ENCODE results near the gene CAMK2N2. TPM values are rescaled to one million over a fixed set of nuclear protein-coding genes. Genes with fewer than 3 reads are reported as not detected.
A peak's percentile ranks its signal among the peaks of the same experiment; 100 is the strongest.

The CAMK2N2 gene
- total and polyA plus RNA-seq, 9 of the 15 experiments (the other 6 are each of a cell fraction or from before 2014, with no cell fraction given), result 0.08 to 0.22 (median 0.11) TPM; not detected in 5

DNA sequence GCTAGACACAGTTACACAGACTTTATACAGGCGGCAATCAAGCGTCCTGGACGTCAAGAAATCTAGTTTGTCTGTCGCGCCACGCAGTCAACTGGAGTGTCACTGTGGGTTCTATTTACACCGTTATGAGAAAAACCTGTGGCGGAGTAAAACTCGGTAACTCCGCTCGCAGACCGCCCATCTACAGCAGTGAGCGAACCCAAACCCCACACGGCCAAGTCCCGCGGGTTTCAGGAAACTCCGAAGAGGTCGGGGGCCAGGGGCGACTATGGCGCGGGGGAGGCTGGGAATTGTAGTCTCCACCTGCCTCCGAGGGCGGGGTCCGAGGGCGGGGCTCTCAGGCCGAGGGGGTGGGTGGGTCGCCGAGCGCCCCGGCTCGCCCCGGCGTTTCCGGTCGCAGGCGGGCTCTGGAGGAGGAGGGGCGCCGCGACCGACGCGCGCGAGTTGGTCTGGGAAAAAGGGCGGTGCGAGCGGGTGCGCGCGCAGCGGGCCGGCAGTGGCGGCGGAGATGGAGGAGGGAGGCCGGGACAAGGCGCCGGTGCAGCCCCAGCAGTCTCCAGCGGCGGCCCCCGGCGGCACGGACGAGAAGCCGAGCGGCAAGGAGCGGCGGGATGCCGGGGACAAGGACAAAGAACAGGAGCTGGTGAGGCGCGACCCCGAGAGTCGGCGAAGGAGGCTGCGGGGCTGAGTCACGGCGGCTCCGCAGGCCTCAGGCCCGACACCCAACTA is 37.6 kb upstream of the CAMK2N2 start, which contains the start of gene PSMD2 (continued):
- TF ChIP-seq, protein P1, sequence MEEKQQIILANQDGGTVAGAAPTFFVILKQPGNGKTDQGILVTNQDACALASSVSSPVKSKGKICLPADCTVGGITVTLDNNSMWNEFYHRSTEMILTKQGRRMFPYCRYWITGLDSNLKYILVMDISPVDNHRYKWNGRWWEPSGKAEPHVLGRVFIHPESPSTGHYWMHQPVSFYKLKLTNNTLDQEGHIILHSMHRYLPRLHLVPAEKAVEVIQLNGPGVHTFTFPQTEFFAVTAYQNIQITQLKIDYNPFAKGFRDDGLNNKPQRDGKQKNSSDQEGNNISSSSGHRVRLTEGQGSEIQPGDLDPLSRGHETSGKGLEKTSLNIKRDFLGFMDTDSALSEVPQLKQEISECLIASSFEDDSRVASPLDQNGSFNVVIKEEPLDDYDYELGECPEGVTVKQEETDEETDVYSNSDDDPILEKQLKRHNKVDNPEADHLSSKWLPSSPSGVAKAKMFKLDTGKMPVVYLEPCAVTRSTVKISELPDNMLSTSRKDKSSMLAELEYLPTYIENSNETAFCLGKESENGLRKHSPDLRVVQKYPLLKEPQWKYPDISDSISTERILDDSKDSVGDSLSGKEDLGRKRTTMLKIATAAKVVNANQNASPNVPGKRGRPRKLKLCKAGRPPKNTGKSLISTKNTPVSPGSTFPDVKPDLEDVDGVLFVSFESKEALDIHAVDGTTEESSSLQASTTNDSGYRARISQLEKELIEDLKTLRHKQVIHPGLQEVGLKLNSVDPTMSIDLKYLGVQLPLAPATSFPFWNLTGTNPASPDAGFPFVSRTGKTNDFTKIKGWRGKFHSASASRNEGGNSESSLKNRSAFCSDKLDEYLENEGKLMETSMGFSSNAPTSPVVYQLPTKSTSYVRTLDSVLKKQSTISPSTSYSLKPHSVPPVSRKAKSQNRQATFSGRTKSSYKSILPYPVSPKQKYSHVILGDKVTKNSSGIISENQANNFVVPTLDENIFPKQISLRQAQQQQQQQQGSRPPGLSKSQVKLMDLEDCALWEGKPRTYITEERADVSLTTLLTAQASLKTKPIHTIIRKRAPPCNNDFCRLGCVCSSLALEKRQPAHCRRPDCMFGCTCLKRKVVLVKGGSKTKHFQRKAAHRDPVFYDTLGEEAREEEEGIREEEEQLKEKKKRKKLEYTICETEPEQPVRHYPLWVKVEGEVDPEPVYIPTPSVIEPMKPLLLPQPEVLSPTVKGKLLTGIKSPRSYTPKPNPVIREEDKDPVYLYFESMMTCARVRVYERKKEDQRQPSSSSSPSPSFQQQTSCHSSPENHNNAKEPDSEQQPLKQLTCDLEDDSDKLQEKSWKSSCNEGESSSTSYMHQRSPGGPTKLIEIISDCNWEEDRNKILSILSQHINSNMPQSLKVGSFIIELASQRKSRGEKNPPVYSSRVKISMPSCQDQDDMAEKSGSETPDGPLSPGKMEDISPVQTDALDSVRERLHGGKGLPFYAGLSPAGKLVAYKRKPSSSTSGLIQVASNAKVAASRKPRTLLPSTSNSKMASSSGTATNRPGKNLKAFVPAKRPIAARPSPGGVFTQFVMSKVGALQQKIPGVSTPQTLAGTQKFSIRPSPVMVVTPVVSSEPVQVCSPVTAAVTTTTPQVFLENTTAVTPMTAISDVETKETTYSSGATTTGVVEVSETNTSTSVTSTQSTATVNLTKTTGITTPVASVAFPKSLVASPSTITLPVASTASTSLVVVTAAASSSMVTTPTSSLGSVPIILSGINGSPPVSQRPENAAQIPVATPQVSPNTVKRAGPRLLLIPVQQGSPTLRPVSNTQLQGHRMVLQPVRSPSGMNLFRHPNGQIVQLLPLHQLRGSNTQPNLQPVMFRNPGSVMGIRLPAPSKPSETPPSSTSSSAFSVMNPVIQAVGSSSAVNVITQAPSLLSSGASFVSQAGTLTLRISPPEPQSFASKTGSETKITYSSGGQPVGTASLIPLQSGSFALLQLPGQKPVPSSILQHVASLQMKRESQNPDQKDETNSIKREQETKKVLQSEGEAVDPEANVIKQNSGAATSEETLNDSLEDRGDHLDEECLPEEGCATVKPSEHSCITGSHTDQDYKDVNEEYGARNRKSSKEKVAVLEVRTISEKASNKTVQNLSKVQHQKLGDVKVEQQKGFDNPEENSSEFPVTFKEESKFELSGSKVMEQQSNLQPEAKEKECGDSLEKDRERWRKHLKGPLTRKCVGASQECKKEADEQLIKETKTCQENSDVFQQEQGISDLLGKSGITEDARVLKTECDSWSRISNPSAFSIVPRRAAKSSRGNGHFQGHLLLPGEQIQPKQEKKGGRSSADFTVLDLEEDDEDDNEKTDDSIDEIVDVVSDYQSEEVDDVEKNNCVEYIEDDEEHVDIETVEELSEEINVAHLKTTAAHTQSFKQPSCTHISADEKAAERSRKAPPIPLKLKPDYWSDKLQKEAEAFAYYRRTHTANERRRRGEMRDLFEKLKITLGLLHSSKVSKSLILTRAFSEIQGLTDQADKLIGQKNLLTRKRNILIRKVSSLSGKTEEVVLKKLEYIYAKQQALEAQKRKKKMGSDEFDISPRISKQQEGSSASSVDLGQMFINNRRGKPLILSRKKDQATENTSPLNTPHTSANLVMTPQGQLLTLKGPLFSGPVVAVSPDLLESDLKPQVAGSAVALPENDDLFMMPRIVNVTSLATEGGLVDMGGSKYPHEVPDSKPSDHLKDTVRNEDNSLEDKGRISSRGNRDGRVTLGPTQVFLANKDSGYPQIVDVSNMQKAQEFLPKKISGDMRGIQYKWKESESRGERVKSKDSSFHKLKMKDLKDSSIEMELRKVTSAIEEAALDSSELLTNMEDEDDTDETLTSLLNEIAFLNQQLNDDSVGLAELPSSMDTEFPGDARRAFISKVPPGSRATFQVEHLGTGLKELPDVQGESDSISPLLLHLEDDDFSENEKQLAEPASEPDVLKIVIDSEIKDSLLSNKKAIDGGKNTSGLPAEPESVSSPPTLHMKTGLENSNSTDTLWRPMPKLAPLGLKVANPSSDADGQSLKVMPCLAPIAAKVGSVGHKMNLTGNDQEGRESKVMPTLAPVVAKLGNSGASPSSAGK (IDR thresholded peaks at IDR 0.05), result no peak
- TF ChIP-seq LEF1 (IDR thresholded peaks at IDR 0.05) (no peak), ETV6 (IDR thresholded peaks at IDR 0.05; ENCODE audit: borderline replicate concordance in 1 of 2, low read depth in 2 of 2, low read length in 1 of 2) (no peak), ETV6 (CRISPR knock-in tag; IDR thresholded peaks at IDR 0.05; ENCODE audit: borderline replicate concordance) (no peak), MAFK (IDR thresholded peaks at IDR 0.05; ENCODE audit: low read length) (no peak)
- TF ChIP-seq, protein P2, sequence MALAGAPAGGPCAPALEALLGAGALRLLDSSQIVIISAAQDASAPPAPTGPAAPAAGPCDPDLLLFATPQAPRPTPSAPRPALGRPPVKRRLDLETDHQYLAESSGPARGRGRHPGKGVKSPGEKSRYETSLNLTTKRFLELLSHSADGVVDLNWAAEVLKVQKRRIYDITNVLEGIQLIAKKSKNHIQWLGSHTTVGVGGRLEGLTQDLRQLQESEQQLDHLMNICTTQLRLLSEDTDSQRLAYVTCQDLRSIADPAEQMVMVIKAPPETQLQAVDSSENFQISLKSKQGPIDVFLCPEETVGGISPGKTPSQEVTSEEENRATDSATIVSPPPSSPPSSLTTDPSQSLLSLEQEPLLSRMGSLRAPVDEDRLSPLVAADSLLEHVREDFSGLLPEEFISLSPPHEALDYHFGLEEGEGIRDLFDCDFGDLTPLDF (CRISPR knock-in tag; IDR thresholded peaks at IDR 0.05), result no peak
- TF ChIP-seq, protein P3, sequence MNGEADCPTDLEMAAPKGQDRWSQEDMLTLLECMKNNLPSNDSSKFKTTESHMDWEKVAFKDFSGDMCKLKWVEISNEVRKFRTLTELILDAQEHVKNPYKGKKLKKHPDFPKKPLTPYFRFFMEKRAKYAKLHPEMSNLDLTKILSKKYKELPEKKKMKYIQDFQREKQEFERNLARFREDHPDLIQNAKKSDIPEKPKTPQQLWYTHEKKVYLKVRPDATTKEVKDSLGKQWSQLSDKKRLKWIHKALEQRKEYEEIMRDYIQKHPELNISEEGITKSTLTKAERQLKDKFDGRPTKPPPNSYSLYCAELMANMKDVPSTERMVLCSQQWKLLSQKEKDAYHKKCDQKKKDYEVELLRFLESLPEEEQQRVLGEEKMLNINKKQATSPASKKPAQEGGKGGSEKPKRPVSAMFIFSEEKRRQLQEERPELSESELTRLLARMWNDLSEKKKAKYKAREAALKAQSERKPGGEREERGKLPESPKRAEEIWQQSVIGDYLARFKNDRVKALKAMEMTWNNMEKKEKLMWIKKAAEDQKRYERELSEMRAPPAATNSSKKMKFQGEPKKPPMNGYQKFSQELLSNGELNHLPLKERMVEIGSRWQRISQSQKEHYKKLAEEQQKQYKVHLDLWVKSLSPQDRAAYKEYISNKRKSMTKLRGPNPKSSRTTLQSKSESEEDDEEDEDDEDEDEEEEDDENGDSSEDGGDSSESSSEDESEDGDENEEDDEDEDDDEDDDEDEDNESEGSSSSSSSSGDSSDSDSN (IDR thresholded peaks at IDR 0.05; ENCODE audit: borderline replicate concordance in 1 of 2, low read depth in 2 of 2, low read length in 2 of 2), result 0 out of 4 replicates have a peak, but pooled peaks of 1 of the 2 experiments have one; percentile 22

Data from K562 (cell line).